Tibial nerve (tissue), 4 donors: Measurements from ENCODE around the gene CDO1. TPM values are rescaled to one million over a fixed set of nuclear protein-coding genes. Genes with fewer than 3 reads are reported as not detected.

Experiments
- DNase-seq, 2 donors: peaks; one replicate each; pipeline ENCODE4 v3.0.0-alpha.2; 2019; ENCODE audit warnings: low spot score in 2 of 2
- H3K27ac ChIP-seq, 4 donors: fragments of 200-600 bp; sonication (generic) in 3 of 4; one replicate each; pipeline ENCODE4 v1.5.1; 2017 to 2019; ENCODE audit warnings: mild to moderate bottlenecking in 1 of 4
- H3K27me3 ChIP-seq, 2 donors: fragments of 200-600 bp; sonication (generic) in 1 of 2; one replicate each; pipeline versions ENCODE4 v1.5.1 to v1.6.0; 2017 to 2019
- H3K36me3 ChIP-seq, 3 donors: fragments of 200-600 bp; sonication (generic); one replicate each; pipeline ENCODE4 v1.5.1; 2018 to 2019
- H3K4me1 ChIP-seq, 4 donors: fragments of 200-600 bp; sonication (generic) in 3 of 4; one replicate each; pipeline ENCODE4 v1.5.1; 2017 to 2019
- H3K4me3 ChIP-seq, 4 donors: fragments of 200-600 bp; sonication (generic) in 3 of 4; one replicate each; pipeline ENCODE4 v1.5.1; 2017 to 2019; ENCODE audit warnings: mild to moderate bottlenecking in 1 of 4, moderate library complexity in 1 of 4
- H3K9me3 ChIP-seq, 4 donors: fragments of 200-600 bp; sonication (generic) in 3 of 4; one replicate each; pipeline ENCODE4 v1.5.1; 2017 to 2019
- CTCF ChIP-seq, 5 experiments: fragments of 200-600 bp in 3 of 5; fragments of 450-650 bp in 2 of 5; sonication (generic) in 3 of 5; IDR thresholded peaks; one replicate each; pipeline ENCODE4 v1.5.1; 2016 to 2019; ENCODE audit warnings: antibody characterized with exemption in 5 of 5, mild to moderate bottlenecking in 3 of 5, moderate library complexity in 2 of 5
- EP300 ChIP-seq, 2 donors: sonication (generic); formaldehyde crosslinking; IDR thresholded peaks; one replicate each; pipeline ENCODE4 v1.6.1; 2017; ENCODE audit warnings: antibody characterized with exemption in 2 of 2, mild to moderate bottlenecking in 1 of 2
- POLR2A ChIP-seq, 2 donors: fragments of 450-650 bp; IDR thresholded peaks; one replicate each; pipeline ENCODE4 v1.6.1; 2017; ENCODE audit warnings: antibody characterized with exemption in 2 of 2, mild to moderate bottlenecking in 2 of 2, moderate library complexity in 2 of 2
- WGBS, 2 donors: methylation state at CpG; one replicate each; pipeline ENCODE4 v1.1.5; 2018; 5-methylcytosine and 5-hydroxymethylcytosine counted together
- total RNA-seq, 4 donors: library from RNA; depleted of rRNA; stranded (reverse); fragments of >200 nt; gene quantifications; one replicate each; pipeline ENCODE4 v1.1.0, GENCODE V29; 2016

CDO1 gene
- total RNA-seq, 4 donors from 2014 or later: 536 to 1,379 (median 988) TPM

GRCh38 chr5:115857057-115857479, 40.6 kb upstream of the CDO1 start:
- WGBS, 2 donors: 65 to 69% methylated on average over 1 of the region's 1 CpG
- H3K27ac ChIP-seq: no peak overlapping the region
- H3K4me3 ChIP-seq: no peak overlapping the region

DNA sequence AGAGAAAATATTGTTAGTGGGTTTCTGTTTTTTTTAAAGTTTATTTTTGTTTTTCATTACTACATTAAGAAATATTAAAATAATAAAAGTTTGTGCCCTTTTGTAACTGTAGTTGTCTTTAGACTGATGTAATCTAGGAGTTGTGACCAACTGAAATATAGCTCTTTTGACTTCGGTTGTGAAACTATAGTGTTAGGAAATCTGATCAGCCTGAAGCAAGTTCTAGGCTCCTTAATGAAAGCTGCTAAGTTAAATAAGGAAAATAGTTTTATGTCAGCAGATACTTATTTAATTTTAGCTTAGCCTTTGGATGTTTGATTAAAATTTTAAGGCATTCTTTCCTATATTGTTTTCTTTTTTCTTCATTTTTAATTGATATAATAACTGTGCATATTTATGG, 39.5 kb upstream of the CDO1 start:
- TF ChIP-seq CTCF (IDR thresholded peaks at IDR 0.05): no peak
- no peak for TF ChIP-seq EP300 (IDR thresholded peaks at IDR 0.05)
- no peak for TF ChIP-seq POLR2A (IDR thresholded peaks at IDR 0.05)
- Histone ChIP-seq H3K36me3 (no peaks in the 10 kb centered on the region), H3K4me3 (no peak overlapping the region), H3K9me3 (no peaks in the 10 kb centered on the region), H3K27me3 (no peaks in the 10 kb centered on the region), H3K27ac (no peak overlapping the region), H3K4me1 (peaks cover 4 to 55% (median 20%) of the 10 kb centered on the region in 4 donors)
- DNase-seq: no peak
- 40 to 53% methylated on average over 1 of the region's 1 CpG for WGBS, 2 donors

More at GRCh38 chr5:115857057-115857479, 40.6 kb upstream of the CDO1 start:
- H3K9me3 ChIP-seq: no peaks in the 10 kb centered on the region
- H3K36me3 ChIP-seq: no peaks in the 10 kb centered on the region
- no peak for TF ChIP-seq CTCF (IDR thresholded peaks at IDR 0.05)
- no peak for TF ChIP-seq POLR2A (IDR thresholded peaks at IDR 0.05)
- no peak for TF ChIP-seq EP300 (IDR thresholded peaks at IDR 0.05)
- H3K27me3 ChIP-seq: no peaks in the 10 kb centered on the region
- peaks cover 4 to 45% (median 17%) of the 10 kb centered on the region in 4 donors for H3K4me1 ChIP-seq
- DNase-seq: no peak

GRCh38 chr5:115854139-115854538, 37.7 kb upstream of the CDO1 start:
- Histone ChIP-seq H3K27me3 (no peaks in the 10 kb centered on the region), H3K27ac (no peak overlapping the region), H3K4me1 (peaks cover 4 to 60% (median 21%) of the 10 kb centered on the region in 4 donors), H3K4me3 (no peak overlapping the region), H3K9me3 (no peaks in the 10 kb centered on the region), H3K36me3 (no peaks in the 10 kb centered on the region)
- TF ChIP-seq EP300 (IDR thresholded peaks at IDR 0.05): no peak
- no peak for TF ChIP-seq POLR2A (IDR thresholded peaks at IDR 0.05)
- no peak for TF ChIP-seq CTCF (IDR thresholded peaks at IDR 0.05)
- DNase-seq: no peak
- 69 to 74% methylated on average over 3 of the region's 3 CpGs for WGBS, 2 donors

- no peaks in the 10 kb centered on the region for H3K27me3 ChIP-seq
- H3K4me1 ChIP-seq: peaks cover 0 to 48% (median 4%) of the 10 kb centered on the region in 4 donors
- TF ChIP-seq EP300 (IDR thresholded peaks at IDR 0.05) (no peak), CTCF (IDR thresholded peaks at IDR 0.05) (no peak), POLR2A (IDR thresholded peaks at IDR 0.05) (no peak)
- no peak overlapping the region for H3K4me3 ChIP-seq
- no peaks in the 10 kb centered on the region for H3K9me3 ChIP-seq
- H3K27ac ChIP-seq: peak overlapping the region in 2 of 4 donors; percentile 65 to 77
- WGBS, 2 donors: 38 to 41% methylated on average over 4 of the region's 4 CpGs
- DNase-seq: no peak
- no peaks in the 10 kb centered on the region for H3K36me3 ChIP-seq
Measured at GRCh38 chr5:115850744-115851416, 34.4 kb upstream of the CDO1 start.

DNA sequence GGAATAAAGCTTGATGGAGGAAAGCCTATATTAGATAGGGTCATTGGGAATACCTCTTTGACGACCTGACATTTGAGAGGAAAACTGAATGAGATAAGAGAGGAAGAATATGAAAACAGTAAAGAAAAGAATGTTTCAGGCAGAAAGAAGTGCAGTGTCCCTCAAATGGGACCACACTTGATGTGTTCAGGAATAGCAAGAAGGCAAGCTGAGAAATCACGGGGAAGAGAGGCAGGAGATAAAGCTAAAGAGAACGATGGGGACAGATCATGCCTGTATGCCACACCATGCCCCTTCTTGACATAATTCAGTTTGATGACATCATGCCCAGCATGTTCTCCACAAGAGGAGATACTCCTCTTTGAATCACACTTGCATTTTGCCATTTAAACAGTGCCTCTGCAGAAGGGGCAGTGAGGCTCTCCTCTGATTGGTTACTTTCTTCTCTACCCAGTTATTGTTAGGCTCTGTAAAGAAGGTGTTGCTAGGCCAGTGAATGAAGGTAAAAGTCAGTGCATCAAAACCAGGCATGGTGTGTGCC, 32.9 kb upstream of the CDO1 start:
- WGBS, 2 donors: 87 to 96% methylated on average over 3 of the region's 3 CpGs
- Histone ChIP-seq H3K4me1 (peaks cover 0 to 53% (median 8%) of the 10 kb centered on the region in 4 donors), H3K27me3 (no peaks in the 10 kb centered on the region), H3K36me3 (no peaks in the 10 kb centered on the region), H3K9me3 (no peaks in the 10 kb centered on the region), H3K27ac (no peak overlapping the region), H3K4me3 (no peak overlapping the region)
- TF ChIP-seq POLR2A (IDR thresholded peaks at IDR 0.05) (no peak), EP300 (IDR thresholded peaks at IDR 0.05) (no peak), CTCF (IDR thresholded peaks at IDR 0.05) (no peak)
- DNase-seq: no peak
